Activated CD8-positive, alpha-beta memory T cell treated with anti-CD3 and anti-CD28 coated beads, Interleukin-2, amount 10 ng/mL, durations not matched to agents 7 days and 5 days (primary cell): ENCODE measurements around the gene INO80C. TPM values are rescaled to one million over a fixed set of nuclear protein-coding genes. Genes with fewer than 3 reads are reported as not detected.
"Not testable (repeated sequence)": the region's sequence is repeated elsewhere in the genome, so short reads cannot be mapped to it uniquely, and the experiment has no call there.

Experiments
- ATAC-seq: fragments of 150-1000 bp; cut with Tn5 transposase; one replicate; pipeline ENCODE4 v1.10.0; 2021; ENCODE audit warnings: moderate library complexity
- CTCF ChIA-PET: fragments of 350-600 bp; sonication (Branson Sonifier 250); formaldehyde crosslinking; loops from one replicate; lab custom pipeline; 2021; ENCODE audit warnings: antibody characterized with exemption; lab: Charles Lee
- DNase-seq: peaks from one replicate; pipeline ENCODE4 v3.0.0-alpha.2; 2020
- H3K27ac Mint-ChIP-seq: one replicate; pipeline ENCODE4 v1.8.0; 2021; ENCODE audit warnings: mild to moderate bottlenecking, mixed read lengths
- H3K27me3 Mint-ChIP-seq: one replicate; pipeline ENCODE4 v1.8.0; 2021; ENCODE audit warnings: mixed read lengths
- H3K36me3 Mint-ChIP-seq: one replicate; pipeline ENCODE4 v1.8.0; 2021; ENCODE audit warnings: mild to moderate bottlenecking, mixed read lengths
- H3K4me1 Mint-ChIP-seq: one replicate; pipeline ENCODE4 v1.8.0; 2021; ENCODE audit warnings: mixed read lengths
- H3K4me3 Mint-ChIP-seq: one replicate; pipeline ENCODE4 v1.8.0; 2021; ENCODE audit warnings: mild to moderate bottlenecking, moderate library complexity, mixed read lengths
- H3K9me3 Mint-ChIP-seq: one replicate; pipeline ENCODE4 v1.8.0; 2022; ENCODE audit warnings: low read depth, mixed read lengths
- total RNA-seq, 2 experiments: library from RNA; stranded (reverse); gene quantifications; one replicate each; pipeline ENCODE4 v1.2.3, GENCODE V29; 2021

The INO80C gene
- total RNA-seq, 2 experiments from 2014 or later = 18.5 TPM

- no peaks in the 10 kb centered on the region for H3K27me3 Mint-ChIP-seq
- no peak overlapping the region for H3K4me3 Mint-ChIP-seq
- H3K9me3 Mint-ChIP-seq = no peaks in the 10 kb centered on the region
- DNase-seq (no peak), ATAC-seq (no peak)
- CTCF ChIA-PET = no interaction called here
- H3K36me3 Mint-ChIP-seq = no peaks in the 10 kb centered on the region
- H3K27ac Mint-ChIP-seq = no peak overlapping the region
- H3K4me1 Mint-ChIP-seq = no peaks in the 10 kb centered on the region
These were observed 38.9 kb downstream of the INO80C start for GRCh38 chr18:35458677-35459441.

DNA sequence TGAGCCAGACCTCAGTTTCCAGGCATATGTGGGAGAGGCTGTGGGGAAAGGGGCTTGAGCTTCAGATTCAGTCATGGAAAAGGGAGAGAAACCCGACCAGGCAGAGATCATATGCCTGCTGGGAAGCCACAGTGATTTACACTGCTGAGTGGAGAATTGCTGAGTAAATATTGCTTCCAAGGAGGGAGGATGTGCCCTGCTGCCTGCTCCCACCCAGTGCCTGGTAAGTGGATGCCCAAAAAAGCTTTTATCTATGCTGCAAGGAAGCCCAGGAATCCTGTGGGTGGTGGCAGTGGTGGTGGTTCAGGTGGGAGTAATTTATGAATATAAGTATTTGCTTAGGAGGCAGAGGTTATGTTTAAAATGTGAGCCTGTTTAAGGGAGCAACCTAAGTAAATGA, 39.5 kb downstream of the INO80C start:
- H3K4me1 Mint-ChIP-seq = no peaks in the 10 kb centered on the region
- CTCF ChIA-PET = no interaction called here
- no peaks in the 10 kb centered on the region for H3K9me3 Mint-ChIP-seq
- no peak overlapping the region for H3K27ac Mint-ChIP-seq
- ATAC-seq (no peak), DNase-seq (no peak)
- no peaks in the 10 kb centered on the region for H3K36me3 Mint-ChIP-seq
- H3K4me3 Mint-ChIP-seq = no peak overlapping the region
- H3K27me3 Mint-ChIP-seq = no peaks in the 10 kb centered on the region

DNA sequence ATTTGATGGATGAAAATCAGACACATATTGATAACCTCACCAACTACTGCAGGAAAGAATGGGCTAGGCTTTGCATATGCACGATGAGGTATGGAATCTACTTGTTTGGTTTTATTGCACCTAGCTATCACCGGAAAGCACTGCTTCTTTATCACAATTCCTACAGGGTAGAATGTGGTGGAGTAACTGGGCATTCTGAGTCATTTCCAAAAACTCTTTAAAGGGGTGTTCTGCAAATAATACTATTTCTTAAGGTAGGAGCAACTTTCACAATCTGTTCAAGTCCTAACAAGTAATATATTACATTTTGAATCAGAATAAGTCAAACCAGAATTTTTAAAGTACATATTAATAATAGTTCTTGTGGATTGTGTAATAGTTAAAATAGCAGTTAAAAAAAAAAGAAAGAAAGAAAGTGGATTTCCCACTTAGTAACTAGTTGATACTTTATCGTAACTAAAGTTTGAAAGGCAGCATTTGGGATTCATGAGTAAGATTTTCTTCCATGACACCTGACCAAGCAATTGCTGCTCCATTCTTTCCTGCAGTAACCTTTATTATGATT, 40.5 kb downstream of the INO80C start:
- no peaks in the 10 kb centered on the region for H3K27me3 Mint-ChIP-seq
- no peak for DNase-seq
- H3K4me1 Mint-ChIP-seq = no peaks in the 10 kb centered on the region
- no peak for ATAC-seq
- H3K9me3 Mint-ChIP-seq = no peaks in the 10 kb centered on the region
- CTCF ChIA-PET = no interaction called here
- H3K27ac Mint-ChIP-seq = no peak overlapping the region
- H3K36me3 Mint-ChIP-seq = no peaks in the 10 kb centered on the region
- H3K4me3 Mint-ChIP-seq = no peak overlapping the region

- CTCF ChIA-PET = no interaction called here
- no peaks in the 10 kb centered on the region for H3K9me3 Mint-ChIP-seq
- H3K4me3 Mint-ChIP-seq = no peak overlapping the region
- H3K4me1 Mint-ChIP-seq = no peaks in the 10 kb centered on the region
- H3K27me3 Mint-ChIP-seq = no peaks in the 10 kb centered on the region
- DNase-seq (no peak), ATAC-seq (no peak)
- H3K36me3 Mint-ChIP-seq = no peaks in the 10 kb centered on the region
- no peak overlapping the region for H3K27ac Mint-ChIP-seq
These were observed 41.6 kb downstream of the INO80C start for GRCh38 chr18:35455926-35456763.

DNA sequence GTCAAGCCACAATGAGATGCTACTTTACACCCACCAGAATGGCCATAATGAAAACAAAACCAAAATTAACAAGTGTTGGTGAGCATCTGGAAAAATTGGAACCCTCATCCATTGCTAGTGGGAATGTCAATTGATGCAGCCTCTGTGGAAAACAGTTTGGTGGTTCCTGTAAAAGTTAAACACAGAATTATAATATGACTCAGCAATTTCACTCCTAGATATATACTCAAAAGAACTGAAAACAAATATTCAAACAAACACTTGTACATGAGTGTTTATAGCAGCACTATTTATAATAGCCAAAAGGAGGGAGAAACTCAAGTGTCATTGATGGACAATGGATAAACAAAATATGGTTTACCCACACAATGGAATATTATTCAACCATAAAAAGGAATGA, 43.0 kb downstream of the INO80C start:
- Mint-ChIP-seq H3K27me3 (no peaks in the 10 kb centered on the region), H3K9me3 (no peaks in the 10 kb centered on the region), H3K36me3 (no peaks in the 10 kb centered on the region), H3K4me1 (no peaks in the 10 kb centered on the region), H3K27ac (no peak overlapping the region), H3K4me3 (no peak overlapping the region)
- CTCF ChIA-PET = no interaction called here
- no peak for ATAC-seq
- no peak for DNase-seq

GRCh38 chr18:35453065-35453464, 44.7 kb downstream of the INO80C start:
- H3K9me3 Mint-ChIP-seq, H3K4me3 Mint-ChIP-seq, ATAC-seq, CTCF ChIA-PET, DNase-seq, H3K4me1 Mint-ChIP-seq, H3K27ac Mint-ChIP-seq, H3K27me3 Mint-ChIP-seq, H3K36me3 Mint-ChIP-seq: not testable (repeated sequence)

DNA sequence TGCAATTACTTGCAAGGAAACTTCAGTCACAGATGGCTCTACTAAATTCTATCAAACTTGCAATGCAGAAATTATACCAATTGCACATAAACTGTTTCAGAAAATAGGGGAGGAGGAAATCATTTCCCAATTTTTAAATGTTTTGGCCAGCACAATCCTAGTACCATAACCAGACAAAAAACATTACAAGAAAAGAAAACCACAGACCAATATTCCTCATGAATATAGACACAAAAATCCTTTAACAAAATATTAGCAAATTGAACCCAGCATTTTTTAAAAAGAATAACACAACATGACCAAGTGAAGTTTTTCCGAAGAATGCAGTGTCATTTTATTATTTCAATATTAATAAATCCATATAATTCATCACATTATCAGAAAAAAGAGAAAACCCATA, 45.8 kb downstream of the INO80C start:
- Mint-ChIP-seq H3K36me3 (no peaks in the 10 kb centered on the region), H3K4me3 (no peak overlapping the region), H3K9me3 (no peaks in the 10 kb centered on the region), H3K27me3 (no peaks in the 10 kb centered on the region), H3K4me1 (no peaks in the 10 kb centered on the region), H3K27ac (no peak overlapping the region)
- DNase-seq (no peak), ATAC-seq (no peak)
- CTCF ChIA-PET = no interaction called here

DNA sequence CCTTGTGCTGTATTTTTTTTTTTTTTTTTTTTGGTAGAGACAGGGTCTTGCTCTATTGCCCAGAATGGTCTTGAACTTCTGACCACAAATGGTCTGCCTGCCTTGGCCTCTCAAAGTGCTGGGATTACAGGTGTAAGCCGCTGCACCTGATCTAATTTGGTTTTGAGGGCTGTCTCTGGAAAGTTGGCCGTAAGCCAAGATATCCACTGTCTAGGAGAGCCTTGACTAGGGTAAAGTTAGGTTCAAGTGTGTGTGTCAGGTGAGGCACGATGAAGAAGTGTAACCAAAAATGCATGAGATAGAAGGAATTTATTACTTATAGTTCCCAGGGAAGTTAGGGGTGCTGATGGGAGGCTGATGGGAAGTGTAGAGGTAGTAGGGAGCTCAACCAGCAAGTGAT, 46.7 kb downstream of the INO80C start:
- Mint-ChIP-seq H3K9me3 (no peaks in the 10 kb centered on the region), H3K27me3 (no peaks in the 10 kb centered on the region), H3K4me3 (no peak overlapping the region), H3K27ac (no peak overlapping the region), H3K4me1 (no peaks in the 10 kb centered on the region), H3K36me3 (no peaks in the 10 kb centered on the region)
- CTCF ChIA-PET = no interaction called here
- no peak for ATAC-seq
- DNase-seq = no peak

DNA sequence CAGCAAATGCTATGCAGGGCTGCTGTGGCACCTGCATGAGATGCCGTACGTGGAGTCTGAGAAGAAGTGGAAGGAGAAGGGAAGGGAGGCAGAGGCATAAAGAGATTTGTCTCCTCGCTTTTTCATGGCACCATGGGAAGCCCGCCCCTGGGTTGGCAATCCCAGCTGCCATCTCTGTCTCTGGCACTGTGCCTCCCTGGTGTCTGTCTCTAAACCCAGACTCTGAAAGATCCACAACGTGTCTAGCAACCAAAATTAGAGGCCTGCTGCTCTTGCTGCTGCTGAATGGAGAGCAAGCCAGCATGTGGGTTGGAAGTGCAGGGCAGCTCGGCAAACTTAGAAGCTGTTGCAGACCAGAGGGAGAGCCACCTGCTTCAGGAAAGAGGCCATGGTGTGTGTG, 53.1 kb downstream of the INO80C start:
- no peaks in the 10 kb centered on the region for H3K9me3 Mint-ChIP-seq
- H3K4me1 Mint-ChIP-seq = peaks cover 2% of the 10 kb centered on the region
- no peaks in the 10 kb centered on the region for H3K27me3 Mint-ChIP-seq
- no peak overlapping the region for H3K27ac Mint-ChIP-seq
- DNase-seq = no peak
- no peak for ATAC-seq
- H3K4me3 Mint-ChIP-seq = no peak overlapping the region
- CTCF ChIA-PET = no interaction called here
- H3K36me3 Mint-ChIP-seq = no peaks in the 10 kb centered on the region

DNA sequence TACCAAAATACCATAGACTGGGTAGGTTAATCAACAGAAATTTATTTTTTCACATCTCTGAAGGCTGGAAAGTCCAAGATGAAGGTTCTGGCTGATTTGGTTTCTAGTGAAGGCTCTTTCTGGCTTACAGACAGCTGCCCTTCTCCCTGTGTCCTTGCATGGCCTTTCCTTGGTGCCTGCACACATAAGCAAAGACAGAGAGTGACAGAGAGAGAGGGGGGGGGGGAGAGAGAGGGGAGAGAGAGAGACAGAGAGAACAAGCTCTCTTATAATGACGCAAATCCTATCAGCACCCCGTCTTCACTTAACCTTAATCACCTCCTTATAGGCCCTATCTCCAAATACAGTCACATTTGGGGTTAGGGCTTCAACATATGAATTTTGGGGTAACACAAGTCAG, 53.9 kb downstream of the INO80C start:
- H3K36me3 Mint-ChIP-seq = no peaks in the 10 kb centered on the region
- H3K9me3 Mint-ChIP-seq = no peaks in the 10 kb centered on the region
- no peak overlapping the region for H3K27ac Mint-ChIP-seq
- no peak overlapping the region for H3K4me3 Mint-ChIP-seq
- no peaks in the 10 kb centered on the region for H3K27me3 Mint-ChIP-seq
- ATAC-seq (no peak), DNase-seq (no peak)
- H3K4me1 Mint-ChIP-seq = peaks cover 2% of the 10 kb centered on the region
- CTCF ChIA-PET = no interaction called here

GRCh38 chr18:35443434-35443833, 54.3 kb downstream of the INO80C start:
- no peak for ATAC-seq

GRCh38 chr18:35442701-35443100, 55.1 kb downstream of the INO80C start:
- H3K4me3 Mint-ChIP-seq = no peak overlapping the region
- no peak for DNase-seq
- no peak for ATAC-seq
- H3K36me3 Mint-ChIP-seq = no peaks in the 10 kb centered on the region
- no peaks in the 10 kb centered on the region for H3K9me3 Mint-ChIP-seq
- H3K27me3 Mint-ChIP-seq = peaks cover 4% of the 10 kb centered on the region
- CTCF ChIA-PET = no interaction called here
- H3K4me1 Mint-ChIP-seq = peaks cover 2% of the 10 kb centered on the region
- no peak overlapping the region for H3K27ac Mint-ChIP-seq

More at GRCh38 chr18:35443434-35443833, 54.3 kb downstream of the INO80C start:
- no peak overlapping the region for H3K4me3 Mint-ChIP-seq
- DNase-seq = no peak
- CTCF ChIA-PET = no interaction called here
- peaks cover 2% of the 10 kb centered on the region for H3K27me3 Mint-ChIP-seq
- H3K9me3 Mint-ChIP-seq = no peaks in the 10 kb centered on the region
- H3K4me1 Mint-ChIP-seq = peaks cover 2% of the 10 kb centered on the region
- no peaks in the 10 kb centered on the region for H3K36me3 Mint-ChIP-seq
- no peak overlapping the region for H3K27ac Mint-ChIP-seq

DNA sequence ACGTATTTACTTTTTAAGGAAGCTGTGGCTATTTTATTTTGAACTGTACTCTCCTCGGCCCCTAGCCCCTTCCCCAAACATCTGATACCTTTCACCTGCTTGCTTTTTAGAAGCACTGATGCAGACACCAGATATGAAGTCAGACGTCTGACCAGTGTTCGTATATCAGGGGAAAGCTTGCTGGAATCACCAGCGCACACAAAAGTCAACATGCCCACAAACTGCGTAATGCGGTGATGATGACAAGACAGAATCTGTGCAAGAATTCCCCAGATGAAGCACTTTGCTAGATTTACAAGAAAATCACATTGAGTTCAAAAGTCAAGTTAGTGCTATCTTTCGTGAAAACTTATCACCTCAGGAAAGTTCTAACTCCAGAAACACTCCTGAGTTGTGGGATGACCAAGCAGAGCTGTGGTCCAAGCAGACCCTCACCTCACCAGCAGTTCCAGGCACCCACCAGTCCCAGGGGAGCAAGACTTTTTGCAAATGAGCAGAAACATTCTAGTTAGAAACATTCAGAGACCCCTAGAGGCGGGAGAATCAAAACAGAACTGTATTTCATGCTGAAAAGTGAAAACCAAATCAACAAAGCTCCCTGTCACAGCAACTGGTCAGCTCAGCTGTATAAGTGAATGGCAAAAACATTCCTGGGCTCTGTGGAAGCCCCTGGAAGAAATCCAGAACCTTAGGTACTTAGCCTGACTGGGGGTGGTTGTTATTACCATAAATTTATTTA, 55.7 kb downstream of the INO80C start:
- H3K27ac Mint-ChIP-seq = no peak overlapping the region
- H3K36me3 Mint-ChIP-seq = no peaks in the 10 kb centered on the region
- ATAC-seq (no peak), DNase-seq (no peak)
- no peak overlapping the region for H3K4me3 Mint-ChIP-seq
- CTCF ChIA-PET = no interaction called here
- peaks cover 2% of the 10 kb centered on the region for H3K4me1 Mint-ChIP-seq
- H3K9me3 Mint-ChIP-seq = no peaks in the 10 kb centered on the region
- H3K27me3 Mint-ChIP-seq = peaks cover 4% of the 10 kb centered on the region
